Uterus (tissue), 4 donors: Measurements from ENCODE around the gene HIPK4. TPM values are rescaled to one million over a fixed set of nuclear protein-coding genes. Genes with fewer than 3 reads are reported as not detected.
"Not testable (repeated sequence)": the region's sequence is repeated elsewhere in the genome, so short reads cannot be mapped to it uniquely, and the experiment has no call there.

ENCODE experiments used
- DNase-seq, 2 donors: peaks; one replicate each; pipeline ENCODE4 v3.0.0-alpha.2; 2019 to 2020
- H3K27ac ChIP-seq, 2 donors: fragments of 200-600 bp; sonication (generic); 1 replicate in 1 of 2; 2 replicates in 1 of 2; pipeline ENCODE4 v1.5.1; 2016 to 2018
- H3K27me3 ChIP-seq, 2 donors: fragments of 200-600 bp; sonication (generic); one replicate each; pipeline ENCODE4 v1.5.1; 2018 to 2019; ENCODE audit warnings: control low read depth in 1 of 2
- H3K36me3 ChIP-seq, 2 donors: fragments of 200-600 bp; sonication (generic); one replicate each; pipeline ENCODE4 v1.5.1; 2019; ENCODE audit warnings: control low read depth in 1 of 2
- H3K4me1 ChIP-seq, 2 donors: fragments of 200-600 bp; sonication (generic); one replicate each; pipeline ENCODE4 v1.5.1; 2018 to 2019; ENCODE audit warnings: control low read depth in 1 of 2
- H3K4me3 ChIP-seq, 2 donors: fragments of 200-600 bp; sonication (generic); 1 replicate in 1 of 2; 2 replicates in 1 of 2; pipeline ENCODE4 v1.5.1; 2018 to 2019; ENCODE audit warnings: mild to moderate bottlenecking in 1 of 2
- H3K9me3 ChIP-seq, 2 donors: fragments of 200-600 bp; sonication (generic); one replicate each; pipeline ENCODE4 v1.5.1; 2019; ENCODE audit warnings: control low read depth in 1 of 2
- CTCF ChIP-seq, 4 experiments: fragments of 200-600 bp in 2 of 4; fragments of 450-650 bp in 2 of 4; sonication (generic) in 2 of 4; IDR thresholded peaks; one replicate each; pipeline ENCODE4 v1.5.1; 2016 to 2019; ENCODE audit warnings: antibody characterized with exemption in 4 of 4, mild to moderate bottlenecking in 2 of 4, moderate library complexity in 1 of 4
- POLR2A ChIP-seq, 2 donors: fragments of 450-650 bp; IDR thresholded peaks; one replicate each; pipeline ENCODE4 v1.6.1; 2016; ENCODE audit warnings: antibody characterized with exemption in 2 of 2, mild to moderate bottlenecking in 1 of 2, moderate library complexity in 1 of 2
- intact Hi-C: fragments of 100-400 bp; cut with DNase I; formaldehyde crosslinking; loops from one replicate; pipeline ENCODE4 v1.15.1; 2023; ENCODE audit warnings: low total_unique reads
- total RNA-seq, 4 donors: library from RNA; depleted of rRNA in 3 of 4; stranded (reverse); fragments of >200 nt in 3 of 4; gene quantifications; one replicate each; pipeline versions ENCODE4 v1.1.0 to v1.2.4, GENCODE V29; 2014 to 2023
- donor health status: DM: yes; HTN: yes; CAD: no.

The HIPK4 gene
- total RNA-seq, 4 donors from 2014 or later = 0.40 to 0.48 TPM; not detected in 2

- Histone ChIP-seq H3K27ac (no peak overlapping the region), H3K4me1 (no peaks in the 10 kb centered on the region), H3K4me3 (no peak overlapping the region), H3K36me3 (no peaks in the 10 kb centered on the region), H3K9me3 (no peaks in the 10 kb centered on the region), H3K27me3 (no peaks in the 10 kb centered on the region)
- TF ChIP-seq POLR2A (IDR thresholded peaks at IDR 0.05) (no peak), CTCF (IDR thresholded peaks at IDR 0.05) (no peak)
- intact Hi-C loops = no loop called here
- DNase-seq = no peak
Measured at GRCh38 chr19:40376286-40376862, 13.6 kb downstream of the HIPK4 start.

GRCh38 chr19:40374084-40374483 is 15.9 kb downstream of the HIPK4 start:
- intact Hi-C loops = no loop called here
- H3K36me3 ChIP-seq = no peaks in the 10 kb centered on the region
- no peak for TF ChIP-seq POLR2A (IDR thresholded peaks at IDR 0.05)
- no peak for TF ChIP-seq CTCF (IDR thresholded peaks at IDR 0.05)

GRCh38 chr19:40371802-40372122 is 18.2 kb downstream of the HIPK4 start:
- no peaks in the 10 kb centered on the region for H3K4me1 ChIP-seq
- H3K9me3 ChIP-seq = no peaks in the 10 kb centered on the region
- no peaks in the 10 kb centered on the region for H3K27me3 ChIP-seq
- TF ChIP-seq POLR2A (IDR thresholded peaks at IDR 0.05) (no peak), CTCF (IDR thresholded peaks at IDR 0.05) (no peak)
- H3K4me3 ChIP-seq = no peak overlapping the region
- intact Hi-C loops = no loop called here
- no peak for DNase-seq
- H3K36me3 ChIP-seq = no peaks in the 10 kb centered on the region
- no peak overlapping the region for H3K27ac ChIP-seq

More at GRCh38 chr19:40374084-40374483, 15.9 kb downstream of the HIPK4 start:
- no peak overlapping the region for H3K27ac ChIP-seq
- no peaks in the 10 kb centered on the region for H3K4me1 ChIP-seq
- no peaks in the 10 kb centered on the region for H3K9me3 ChIP-seq
- no peak for DNase-seq
- H3K27me3 ChIP-seq = no peaks in the 10 kb centered on the region
- no peak overlapping the region for H3K4me3 ChIP-seq

GRCh38 chr19:40370997-40371801 is 18.8 kb downstream of the HIPK4 start:
- no peak overlapping the region for H3K27ac ChIP-seq
- intact Hi-C loops = no loop called here

GRCh38 chr19:40370253-40370652 is 19.7 kb downstream of the HIPK4 start:
- H3K36me3 ChIP-seq, H3K27ac ChIP-seq, H3K4me3 ChIP-seq, H3K9me3 ChIP-seq, intact Hi-C loops, DNase-seq, H3K4me1 ChIP-seq, H3K27me3 ChIP-seq: not testable (repeated sequence)

More at GRCh38 chr19:40370997-40371801, 18.8 kb downstream of the HIPK4 start:
- Histone ChIP-seq H3K9me3 (no peaks in the 10 kb centered on the region), H3K27me3 (no peaks in the 10 kb centered on the region), H3K4me3 (no peak overlapping the region), H3K4me1 (no peaks in the 10 kb centered on the region), H3K36me3 (no peaks in the 10 kb centered on the region)
- no peak for TF ChIP-seq POLR2A (IDR thresholded peaks at IDR 0.05)
- TF ChIP-seq CTCF (IDR thresholded peaks at IDR 0.05) = no peak
- no peak for DNase-seq
